ENCODE data around the gene RMRP.
"Not testable (repeated sequence)": the region's sequence is repeated elsewhere in the genome, so short reads cannot be mapped to it uniquely, and the experiment has no call there.

DNA sequence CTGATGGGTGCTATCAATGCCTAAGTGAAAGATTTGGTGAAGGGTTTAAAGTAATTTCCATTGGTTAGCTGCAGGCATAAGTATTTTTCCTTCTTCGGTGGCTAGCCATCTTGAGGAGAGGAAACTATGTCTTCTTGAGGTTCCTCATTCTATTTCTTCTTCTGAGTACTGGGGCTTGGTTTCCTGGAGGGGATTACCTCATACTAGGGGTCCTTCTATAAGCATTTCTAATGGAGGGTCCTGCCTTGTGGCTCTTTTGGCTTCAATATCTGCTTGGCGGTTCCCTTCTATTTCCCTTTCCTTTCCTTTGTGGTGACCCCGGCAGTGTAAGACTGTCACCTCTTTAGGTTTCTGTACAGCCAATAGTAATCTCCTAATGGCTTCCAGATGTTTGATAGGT, 16.3 kb downstream of the RMRP start:
- not testable (repeated sequence) for TF ChIP-seq EZH2 (IDR thresholded peaks at IDR 0.05; ENCODE audit: low read length, unreplicated experiment); EZH2phosphoT487 (IDR thresholded peaks at IDR 0.05; ENCODE audit: borderline replicate concordance, low read length)
- TF ChIP-seq, protein P1, sequence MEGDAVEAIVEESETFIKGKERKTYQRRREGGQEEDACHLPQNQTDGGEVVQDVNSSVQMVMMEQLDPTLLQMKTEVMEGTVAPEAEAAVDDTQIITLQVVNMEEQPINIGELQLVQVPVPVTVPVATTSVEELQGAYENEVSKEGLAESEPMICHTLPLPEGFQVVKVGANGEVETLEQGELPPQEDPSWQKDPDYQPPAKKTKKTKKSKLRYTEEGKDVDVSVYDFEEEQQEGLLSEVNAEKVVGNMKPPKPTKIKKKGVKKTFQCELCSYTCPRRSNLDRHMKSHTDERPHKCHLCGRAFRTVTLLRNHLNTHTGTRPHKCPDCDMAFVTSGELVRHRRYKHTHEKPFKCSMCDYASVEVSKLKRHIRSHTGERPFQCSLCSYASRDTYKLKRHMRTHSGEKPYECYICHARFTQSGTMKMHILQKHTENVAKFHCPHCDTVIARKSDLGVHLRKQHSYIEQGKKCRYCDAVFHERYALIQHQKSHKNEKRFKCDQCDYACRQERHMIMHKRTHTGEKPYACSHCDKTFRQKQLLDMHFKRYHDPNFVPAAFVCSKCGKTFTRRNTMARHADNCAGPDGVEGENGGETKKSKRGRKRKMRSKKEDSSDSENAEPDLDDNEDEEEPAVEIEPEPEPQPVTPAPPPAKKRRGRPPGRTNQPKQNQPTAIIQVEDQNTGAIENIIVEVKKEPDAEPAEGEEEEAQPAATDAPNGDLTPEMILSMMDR (conservative IDR thresholded peaks at IDR 0.05; ENCODE audit: low read depth, low read length) = not testable (repeated sequence)
